ENCODE data around the gene PDE7B.

PDE7B gene

GRCh38 chr6:136022224-136022874, 170.8 kb downstream of the PDE7B start:
- DNase-seq (ENCODE audit: low read depth in 1 of 2, low spot score in 1 of 2), result no peak

- DNase-seq (ENCODE audit: low read depth in 1 of 2, low spot score in 1 of 2), result no peak
Observed at GRCh38 chr6:136024711-136025110, 173.2 kb downstream of the PDE7B start.

GRCh38 chr6:136025736-136026135, 174.2 kb downstream of the PDE7B start:
- DNase-seq (ENCODE audit: low read depth in 1 of 2, low spot score in 1 of 2), result no peak

GRCh38 chr6:136030131-136030530, 178.6 kb downstream of the PDE7B start:
- DNase-seq (ENCODE audit: low read depth in 1 of 2, low spot score in 1 of 2), result no peak

- no peak for DNase-seq (ENCODE audit: low read depth in 1 of 2, low spot score in 1 of 2)
Observed at GRCh38 chr6:136031982-136032381, 180.5 kb downstream of the PDE7B start.

- no peak for DNase-seq (ENCODE audit: low read depth in 1 of 2, low spot score in 1 of 2)
Observed at GRCh38 chr6:136033416-136033815, 181.9 kb downstream of the PDE7B start.

- no peak for DNase-seq (ENCODE audit: low read depth in 1 of 2, low spot score in 1 of 2)
Observed at GRCh38 chr6:136034422-136034821, 182.9 kb downstream of the PDE7B start.

- DNase-seq (ENCODE audit: low read depth in 1 of 2, low spot score in 1 of 2), result no peak
Observed at GRCh38 chr6:136035378-136036070, 184.0 kb downstream of the PDE7B start.

- DNase-seq (ENCODE audit: low read depth in 1 of 2, low spot score in 1 of 2), result no peak
Observed at GRCh38 chr6:136036071-136036380, 184.5 kb downstream of the PDE7B start.

GRCh38 chr6:136036601-136037000, 185.1 kb downstream of the PDE7B start:
- DNase-seq (ENCODE audit: low read depth in 1 of 2, low spot score in 1 of 2), result no peak

- no peak for DNase-seq (ENCODE audit: low read depth in 1 of 2, low spot score in 1 of 2)
Observed at GRCh38 chr6:136037242-136037875, 185.9 kb downstream of the PDE7B start.

- no peak for DNase-seq (ENCODE audit: low read depth in 1 of 2, low spot score in 1 of 2)
Observed at GRCh38 chr6:136037876-136038460, 186.5 kb downstream of the PDE7B start.

- DNase-seq (ENCODE audit: low read depth in 1 of 2, low spot score in 1 of 2), result no peak
Observed at GRCh38 chr6:136038531-136038930, 187.0 kb downstream of the PDE7B start.

GRCh38 chr6:136039185-136039584, 187.7 kb downstream of the PDE7B start:
- no peak for DNase-seq (ENCODE audit: low read depth in 1 of 2, low spot score in 1 of 2)

GRCh38 chr6:136050475-136050874, 199.0 kb downstream of the PDE7B start:
- no peak for DNase-seq (ENCODE audit: low read depth in 1 of 2, low spot score in 1 of 2)

GRCh38 chr6:136051140-136051775, 199.8 kb downstream of the PDE7B start:
- no peak for DNase-seq (ENCODE audit: low read depth in 1 of 2, low spot score in 1 of 2)

GRCh38 chr6:136052031-136052430, 200.5 kb downstream of the PDE7B start:
- no peak for DNase-seq (ENCODE audit: low read depth in 1 of 2, low spot score in 1 of 2)

- DNase-seq (ENCODE audit: low read depth in 1 of 2, low spot score in 1 of 2), result no peak
Observed at GRCh38 chr6:136058852-136059251, 207.4 kb downstream of the PDE7B start.

- no peak for DNase-seq (ENCODE audit: low read depth in 1 of 2, low spot score in 1 of 2)
Observed at GRCh38 chr6:136059308-136059707, 207.8 kb downstream of the PDE7B start.

- no peak for DNase-seq (ENCODE audit: low read depth in 1 of 2, low spot score in 1 of 2)
Observed at GRCh38 chr6:136060052-136060451, 208.6 kb downstream of the PDE7B start.

- no peak for DNase-seq (ENCODE audit: low read depth in 1 of 2, low spot score in 1 of 2)
Observed at GRCh38 chr6:136060759-136061158, 209.3 kb downstream of the PDE7B start.

- no peak for DNase-seq (ENCODE audit: low read depth in 1 of 2, low spot score in 1 of 2)
Observed at GRCh38 chr6:136061701-136062100, 210.2 kb downstream of the PDE7B start.

Data from activated T-helper 1 cell treated with anti-CD3 and anti-CD28 coated beads, Interleukin-2, amount 50 U/mL, for 16 hours (primary cell).